HUDEP-2 (cell line): ENCODE results near the gene CRYBG1.
"Not testable (repeated sequence)": the region's sequence is repeated elsewhere in the genome, so short reads cannot be mapped to it uniquely, and the experiment has no call there.

Source experiments
- DNase-seq, 76 experiments: peaks; one replicate each; lab custom pipeline; 2025; ENCODE audit not compliant: unreplicated experiment in 76 of 76; lab: John Stamatoyannopoulos, UW

Gene CRYBG1

DNA sequence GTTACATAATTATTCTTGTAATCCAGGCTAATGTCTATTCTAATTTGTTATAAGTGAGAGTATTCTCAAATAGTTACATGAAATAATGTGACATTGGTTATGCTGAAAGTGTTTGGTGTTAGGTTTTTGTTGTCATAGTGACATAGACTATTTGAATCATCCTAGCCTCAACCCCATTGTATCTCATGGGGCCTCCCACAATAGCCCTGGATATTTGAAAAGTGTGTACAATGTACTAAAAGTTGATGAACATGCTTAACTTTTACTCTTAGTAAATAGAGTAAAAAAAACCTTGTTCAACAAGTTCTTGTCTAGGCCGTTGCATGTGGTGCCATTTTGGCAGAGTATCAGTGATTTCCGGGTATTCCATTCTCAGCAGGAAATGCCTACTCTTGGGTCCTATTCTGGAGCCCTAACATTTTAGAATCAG is 185.8 kb downstream of the CRYBG1 start:
- no peak for DNase-seq

DNA sequence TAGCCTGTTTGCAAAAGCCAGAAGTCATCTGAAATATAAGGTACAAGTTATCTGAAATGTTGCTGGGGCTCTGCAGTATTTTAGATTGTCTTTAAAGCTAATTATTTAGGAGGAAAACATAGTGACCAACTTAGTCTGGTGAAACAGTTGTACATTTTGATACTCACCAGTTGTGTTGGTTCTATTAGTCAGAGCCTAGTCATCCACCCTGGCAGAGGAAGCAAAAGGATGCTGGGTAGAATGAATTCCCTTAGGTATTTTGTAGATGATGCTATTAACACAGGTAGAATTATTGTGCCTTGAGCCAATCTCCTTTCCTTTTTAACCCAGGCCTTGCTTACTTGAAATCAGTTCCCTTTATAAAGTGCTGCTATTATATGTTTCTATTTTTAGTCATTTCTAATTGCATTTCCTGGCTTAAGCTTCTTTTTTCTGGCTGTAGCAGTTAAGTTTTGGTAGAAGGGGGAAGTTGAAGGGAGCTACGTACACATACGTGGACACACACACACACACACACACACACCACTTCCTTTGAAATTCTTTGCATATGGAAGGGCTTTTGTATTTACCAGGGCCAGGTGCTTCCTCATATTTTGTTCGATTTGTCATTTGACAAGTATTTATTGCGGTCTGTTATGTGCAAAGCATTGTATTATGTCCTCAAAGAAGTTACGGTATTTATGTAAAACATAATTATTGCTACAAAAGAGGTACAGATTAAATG is 186.3 kb downstream of the CRYBG1 start:
- no peak for DNase-seq

DNA sequence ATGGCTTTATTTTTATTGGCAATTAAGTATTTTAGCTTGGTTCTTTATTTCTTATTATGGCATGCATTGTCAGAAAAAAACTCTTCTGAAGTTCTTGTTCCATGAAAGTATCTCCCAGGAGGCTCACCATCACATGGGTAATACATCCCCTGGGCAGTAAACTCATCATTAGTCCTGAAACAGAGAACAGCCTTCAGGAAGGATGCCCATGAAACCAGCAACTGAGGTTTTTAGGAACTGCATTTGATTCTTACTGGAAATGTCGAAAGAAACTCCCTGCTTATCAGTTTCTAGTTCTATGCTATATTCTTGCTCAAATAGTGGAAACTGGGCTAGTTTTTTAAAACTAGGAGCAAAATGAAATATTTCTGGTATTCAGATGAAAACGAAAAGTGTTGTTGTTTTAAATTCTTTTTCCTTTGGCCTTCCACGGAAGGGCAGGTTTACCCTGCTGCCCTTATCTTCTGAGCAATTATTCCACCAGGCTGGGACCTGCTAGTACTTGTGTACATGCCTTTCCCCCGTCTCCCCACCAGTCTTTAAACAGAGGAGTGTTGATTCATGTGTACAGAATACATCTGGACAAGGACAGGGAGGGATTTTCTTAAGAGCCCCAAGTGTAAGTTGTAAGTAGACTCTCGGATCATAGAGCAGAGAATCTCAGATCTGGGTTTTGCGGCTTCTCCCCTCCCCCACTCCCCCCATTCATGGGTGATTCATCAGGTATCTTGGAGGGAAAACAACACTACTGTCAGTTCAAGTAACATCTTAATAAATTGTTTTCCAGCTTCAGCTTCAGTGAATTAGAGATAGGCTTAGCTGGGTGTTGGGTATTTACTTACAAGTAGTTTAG is 187.3 kb downstream of the CRYBG1 start:
- DNase-seq: no peak

DNA sequence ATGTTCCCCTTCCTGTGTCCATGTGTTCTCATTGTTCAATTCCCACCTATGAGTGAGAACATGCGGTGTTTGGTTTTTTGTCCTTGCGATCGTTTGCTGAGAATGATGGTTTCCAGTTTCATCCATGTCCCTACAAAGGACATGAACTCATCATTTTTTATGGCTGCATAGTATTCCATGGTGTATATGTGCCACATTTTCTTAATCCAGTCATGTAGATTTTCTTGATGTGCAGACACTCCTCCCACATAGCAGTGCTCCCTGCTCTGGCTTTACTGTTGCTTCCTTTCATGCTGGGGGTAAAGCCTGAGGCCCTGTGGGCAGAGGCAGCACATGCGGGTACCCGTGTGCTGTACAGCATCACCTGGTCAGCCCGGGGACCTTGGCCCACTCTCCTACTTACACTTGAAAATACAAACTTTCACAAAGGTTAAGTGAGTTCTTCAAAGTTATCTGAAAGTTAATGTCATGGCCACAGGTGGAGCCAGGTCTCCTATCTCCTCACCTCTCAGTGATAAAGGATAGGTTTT is 188.5 kb downstream of the CRYBG1 start:
- DNase-seq: not testable (repeated sequence)

DNA sequence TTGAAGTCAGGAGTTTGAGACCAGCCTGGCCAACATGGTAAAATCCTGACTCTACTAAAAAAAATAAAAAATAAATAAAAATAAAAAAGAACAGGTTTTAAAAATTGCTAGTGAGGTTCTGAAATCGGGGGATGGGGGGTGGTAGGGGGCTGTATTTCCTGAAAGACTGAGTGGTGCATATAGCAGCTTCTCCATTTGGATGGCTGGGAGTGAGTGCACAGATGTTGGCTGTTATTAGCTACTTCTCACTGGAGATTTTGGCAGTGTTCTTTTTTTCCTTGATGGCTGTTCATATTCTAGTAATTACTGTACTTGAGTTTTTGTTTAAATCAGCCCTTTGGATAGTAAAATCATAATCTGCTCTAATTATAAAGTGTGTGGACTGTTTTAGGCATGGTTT is 189.0 kb downstream of the CRYBG1 start:
- no peak for DNase-seq

DNA sequence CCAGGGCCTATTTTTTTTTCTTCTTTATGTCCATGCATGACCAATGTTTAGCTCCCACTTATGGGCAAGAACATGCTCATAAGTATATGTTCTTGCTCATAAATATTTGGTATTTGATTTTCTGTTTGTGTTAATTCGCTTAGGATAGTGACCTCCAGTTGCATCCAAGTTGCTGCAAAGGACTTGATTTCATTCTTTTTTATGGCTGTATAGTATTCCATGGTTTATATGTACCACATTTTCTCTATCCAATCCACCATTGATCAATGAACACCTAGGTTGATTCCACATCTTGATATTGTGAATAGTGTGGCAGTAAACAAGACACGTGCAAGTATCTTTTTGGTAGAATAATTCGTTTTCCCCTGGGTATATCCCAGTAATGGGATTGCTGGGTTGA is 190.6 kb downstream of the CRYBG1 start:
- no peak for DNase-seq

DNA sequence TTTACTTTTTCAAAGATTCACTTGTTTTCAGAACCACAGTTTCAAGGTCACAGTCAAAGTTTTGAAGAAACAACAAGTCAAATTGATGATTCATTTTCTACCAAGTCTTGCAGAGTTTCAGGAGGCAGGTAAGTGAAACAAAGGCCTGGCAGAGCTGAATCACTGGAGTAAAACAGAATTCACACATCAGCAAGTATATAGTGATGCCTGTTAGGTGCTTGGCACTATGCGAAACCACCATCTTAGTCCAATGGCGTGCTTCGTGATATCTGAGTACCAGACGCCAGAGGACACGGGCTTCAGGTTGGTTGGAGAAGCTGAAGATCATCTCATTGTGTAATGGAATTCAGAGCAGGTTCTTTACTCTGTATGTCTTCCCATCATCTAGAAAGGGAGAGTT is 192.9 kb downstream of the CRYBG1 start:
- DNase-seq: no peak

DNA sequence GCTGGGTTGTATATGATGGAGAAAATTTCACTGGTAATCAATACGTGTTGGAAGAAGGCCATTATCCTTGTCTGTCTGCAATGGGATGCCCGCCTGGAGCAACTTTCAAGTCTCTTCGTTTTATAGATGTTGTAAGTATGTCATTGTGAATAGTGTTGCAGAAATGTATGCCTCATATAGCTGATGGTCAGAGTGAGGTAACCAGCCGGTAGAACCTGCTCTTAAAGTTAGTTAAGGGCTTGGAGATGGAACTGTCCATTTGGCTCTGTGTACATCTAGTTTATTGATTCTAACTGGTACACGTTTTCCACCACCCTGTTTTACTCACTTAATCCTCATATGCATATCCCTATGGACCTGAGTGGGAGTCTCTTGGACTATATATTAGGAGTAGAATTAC is 195.2 kb downstream of the CRYBG1 start:
- no peak for DNase-seq

DNA sequence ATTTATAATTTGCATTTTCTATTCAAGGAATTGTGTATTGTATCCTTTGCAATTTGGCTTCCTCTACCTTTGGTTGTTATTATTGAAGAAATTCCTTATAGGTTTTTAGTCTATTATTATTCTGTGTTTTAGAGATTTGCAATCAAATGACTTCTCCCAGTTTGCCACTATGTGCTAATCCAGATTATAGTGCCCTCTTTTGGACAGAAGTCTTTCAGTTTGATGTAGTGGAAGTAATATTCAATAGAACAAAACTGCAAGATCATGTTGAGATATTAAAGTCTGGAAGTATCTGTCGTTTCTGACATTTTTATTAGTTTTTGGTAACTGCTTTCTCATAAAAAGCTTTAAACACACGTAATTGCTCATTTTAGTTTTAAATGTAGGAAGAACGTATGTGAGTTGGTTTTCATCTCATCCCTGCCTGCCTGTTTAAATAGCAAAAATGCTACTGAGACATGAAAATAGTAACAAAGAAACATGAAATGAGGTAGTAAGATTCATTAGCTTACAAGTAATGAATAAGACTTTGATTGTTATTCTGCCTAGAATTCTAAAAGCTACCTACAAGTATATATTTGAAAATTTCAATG is 195.9 kb downstream of the CRYBG1 start:
- DNase-seq: peak in 13 of 76 experiments; percentile 10 to 46 (median 29)

DNA sequence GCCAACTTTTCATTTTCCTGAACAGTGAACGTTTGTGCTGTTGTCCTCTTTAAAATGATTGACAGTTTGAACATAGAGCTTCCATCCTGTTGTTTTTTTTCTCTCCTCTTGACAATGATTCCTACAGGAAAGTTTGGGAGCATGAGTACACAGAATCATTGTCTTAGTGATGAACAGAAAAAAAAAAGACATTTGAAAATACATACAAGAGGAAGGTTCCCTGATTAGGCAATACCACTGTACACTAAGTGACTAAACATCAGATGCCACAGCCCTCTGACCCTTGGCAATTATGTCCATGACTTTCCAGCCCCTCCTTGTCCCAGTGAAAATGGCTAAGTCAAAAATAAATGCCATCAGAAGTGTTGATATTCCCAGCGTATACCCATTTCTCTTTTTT is 197.3 kb downstream of the CRYBG1 start:
- no peak for DNase-seq

DNA sequence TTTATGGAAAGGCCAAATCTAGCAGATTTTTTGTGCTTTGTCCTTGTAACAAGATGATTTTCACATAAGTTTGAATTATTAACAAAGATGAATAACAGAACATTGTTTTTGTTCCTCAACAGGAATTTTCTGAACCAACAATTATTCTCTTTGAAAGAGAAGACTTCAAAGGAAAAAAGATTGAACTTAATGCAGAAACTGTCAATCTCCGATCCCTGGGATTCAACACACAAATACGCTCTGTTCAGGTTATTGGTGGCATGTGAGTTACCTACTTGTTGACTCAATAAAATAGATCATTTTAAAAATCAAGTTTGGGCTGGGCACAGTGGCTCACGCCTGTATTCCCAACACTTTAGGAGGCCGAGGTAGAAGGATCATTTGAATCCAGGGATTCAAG is 197.8 kb downstream of the CRYBG1 start:
- DNase-seq: no peak

DNA sequence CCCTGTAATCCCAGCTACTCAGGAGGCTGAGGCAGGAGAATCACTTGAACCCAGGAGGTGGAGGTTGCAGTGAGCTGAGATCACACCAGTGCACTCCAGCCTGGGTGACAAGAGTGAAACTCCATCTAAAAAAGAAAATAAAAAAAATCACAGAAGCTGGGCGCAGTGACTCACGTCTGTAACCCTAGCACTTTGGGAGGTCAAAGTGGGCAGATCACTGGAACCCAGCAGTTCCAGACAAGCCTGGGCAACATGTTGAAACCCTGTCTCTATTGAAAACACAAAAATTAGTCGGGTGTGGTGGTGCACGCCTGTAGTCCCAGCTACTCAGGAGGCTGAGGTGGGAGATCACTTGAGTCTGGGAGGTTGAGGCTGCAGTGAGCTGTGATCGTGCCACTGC is 199.1 kb downstream of the CRYBG1 start:
- not testable (repeated sequence) for DNase-seq

DNA sequence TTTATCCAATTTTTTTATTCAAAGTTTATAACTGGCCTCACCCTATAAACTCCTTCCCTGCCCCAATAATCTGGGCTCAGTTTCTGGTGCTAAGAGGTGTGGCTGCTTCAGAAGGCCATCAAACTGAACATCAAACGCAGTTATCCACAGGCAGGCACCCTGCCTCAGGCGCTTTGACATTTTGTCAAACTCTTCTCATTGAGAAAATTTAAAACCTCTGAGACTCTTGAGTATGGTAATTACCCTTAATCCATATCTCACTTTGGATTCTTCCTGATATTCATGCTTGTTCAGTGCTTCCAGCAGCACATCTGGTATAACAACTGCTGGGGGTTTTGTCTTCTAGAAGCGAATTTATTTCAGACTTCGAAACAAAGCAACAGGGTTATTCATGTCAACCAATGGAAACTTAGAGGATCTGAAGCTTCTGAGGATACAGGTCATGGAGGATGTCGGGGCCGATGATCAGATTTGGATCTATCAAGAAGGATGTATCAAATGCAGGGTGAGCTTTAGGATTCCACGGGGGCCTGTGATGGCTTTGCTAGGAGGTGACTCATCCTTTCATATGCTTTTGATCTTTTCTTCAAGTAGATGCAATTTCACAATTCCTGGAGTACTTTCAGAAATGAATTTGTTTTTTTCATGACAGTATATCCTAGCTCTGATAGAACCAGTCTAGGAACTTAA is 200.6 kb downstream of the CRYBG1 start:
- DNase-seq: no peak

DNA sequence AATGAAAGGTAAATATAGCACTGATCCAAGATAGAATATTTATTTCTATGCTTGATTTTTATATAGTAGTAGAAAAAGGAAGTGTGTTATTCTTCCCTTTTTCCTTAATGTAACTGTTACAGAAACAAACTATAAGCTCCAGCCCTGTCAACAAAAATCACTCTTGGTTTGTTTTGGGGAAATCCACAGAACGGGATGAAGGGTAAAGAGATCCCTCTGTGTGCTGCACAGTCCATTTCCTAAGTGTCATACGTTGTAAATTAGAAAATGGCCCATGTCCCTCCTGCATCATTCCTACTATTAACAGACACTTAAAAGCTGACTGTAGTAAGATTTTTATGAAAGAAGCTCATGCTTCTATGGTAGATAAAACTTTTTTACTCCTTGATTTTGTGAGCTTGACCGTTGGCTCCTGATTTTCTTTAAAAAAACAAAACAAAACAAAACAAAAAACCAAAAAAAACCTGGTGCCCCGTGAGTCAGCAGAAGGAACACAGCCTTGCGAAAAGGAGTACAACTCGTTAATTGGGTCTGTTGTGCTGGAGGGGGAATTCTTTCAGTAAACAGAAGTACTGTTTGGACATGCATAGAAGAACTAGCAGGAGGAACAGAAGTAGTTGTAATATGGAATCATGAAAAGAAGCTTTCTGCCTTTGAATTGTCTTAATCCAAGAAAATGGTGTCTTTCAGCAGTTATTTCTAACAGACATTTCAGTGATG is 201.3 kb downstream of the CRYBG1 start:
- DNase-seq: no peak

DNA sequence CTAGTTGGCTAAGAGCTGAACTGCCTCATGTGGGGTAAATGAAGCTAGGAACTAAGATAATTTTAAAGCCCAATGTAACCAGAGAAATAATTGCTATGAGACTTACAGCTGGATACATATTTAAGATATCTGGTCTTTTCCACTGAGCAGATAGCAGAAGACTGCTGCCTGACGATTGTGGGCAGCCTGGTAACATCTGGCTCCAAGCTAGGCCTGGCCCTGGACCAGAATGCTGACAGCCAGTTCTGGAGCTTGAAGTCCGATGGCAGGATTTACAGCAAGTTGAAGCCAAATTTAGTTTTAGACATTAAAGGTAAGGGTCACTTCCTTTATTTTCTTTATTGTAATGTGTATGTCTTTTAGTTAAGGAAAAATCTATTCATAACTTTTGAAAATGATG is 203.1 kb downstream of the CRYBG1 start:
- no peak for DNase-seq

DNA sequence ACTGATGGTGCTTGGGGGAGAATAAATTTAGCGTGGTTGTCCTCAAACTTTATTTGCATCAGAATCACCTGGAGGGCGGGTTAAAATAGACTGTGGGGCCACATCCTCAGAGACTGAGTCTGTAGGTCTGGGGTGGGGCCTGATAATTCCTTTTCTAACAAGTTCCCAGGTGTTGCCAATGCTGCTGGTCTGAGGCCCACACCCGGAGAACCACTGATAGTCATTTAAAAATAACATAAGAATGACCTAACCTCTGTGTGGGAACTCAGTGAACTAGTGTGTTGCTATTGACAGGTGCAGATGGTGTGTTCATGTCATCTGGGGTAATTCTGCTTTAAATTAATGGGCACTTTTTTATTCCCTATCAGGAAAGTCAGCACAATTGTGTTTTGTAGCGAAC is 204.0 kb downstream of the CRYBG1 start:
- DNase-seq: no peak

DNA sequence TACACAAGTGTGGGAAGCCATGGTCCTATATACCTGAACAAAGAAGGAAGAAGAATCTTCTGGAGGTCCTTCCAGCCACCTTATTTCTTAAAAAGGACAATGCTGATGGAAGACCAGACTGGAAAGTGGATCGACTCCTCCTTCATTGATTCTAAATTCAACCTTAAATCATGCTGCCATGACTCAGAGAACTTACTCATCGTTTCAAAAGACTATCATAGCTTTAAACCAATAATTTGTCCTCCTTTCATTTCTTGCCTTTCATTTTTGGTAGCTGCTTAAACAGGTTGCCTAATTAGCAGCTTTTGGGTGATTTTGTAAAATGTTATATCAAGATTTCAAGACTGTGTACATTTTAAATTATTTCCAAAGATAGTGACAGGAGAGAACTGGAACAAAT is 208.0 kb downstream of the CRYBG1 start:
- DNase-seq: no peak

DNA sequence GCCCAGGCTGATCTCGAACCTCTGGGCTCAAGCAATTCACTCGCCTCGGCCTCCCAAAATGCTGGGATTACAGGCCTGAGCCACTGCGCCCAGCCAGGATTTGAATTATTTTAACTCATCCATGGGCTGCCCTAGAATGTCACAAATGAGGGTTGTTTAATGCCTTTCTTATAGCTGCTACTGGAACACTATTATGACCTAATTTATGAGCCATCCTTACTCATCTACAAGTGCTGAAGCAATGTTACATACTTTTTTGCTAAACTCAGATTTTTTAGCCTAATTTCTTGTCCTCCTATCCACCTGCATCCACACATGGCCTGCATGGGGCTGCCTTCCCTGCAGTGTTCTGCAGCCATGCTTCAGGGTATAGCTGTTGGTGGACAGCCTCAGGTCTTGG is 208.9 kb downstream of the CRYBG1 start:
- DNase-seq: no peak

DNA sequence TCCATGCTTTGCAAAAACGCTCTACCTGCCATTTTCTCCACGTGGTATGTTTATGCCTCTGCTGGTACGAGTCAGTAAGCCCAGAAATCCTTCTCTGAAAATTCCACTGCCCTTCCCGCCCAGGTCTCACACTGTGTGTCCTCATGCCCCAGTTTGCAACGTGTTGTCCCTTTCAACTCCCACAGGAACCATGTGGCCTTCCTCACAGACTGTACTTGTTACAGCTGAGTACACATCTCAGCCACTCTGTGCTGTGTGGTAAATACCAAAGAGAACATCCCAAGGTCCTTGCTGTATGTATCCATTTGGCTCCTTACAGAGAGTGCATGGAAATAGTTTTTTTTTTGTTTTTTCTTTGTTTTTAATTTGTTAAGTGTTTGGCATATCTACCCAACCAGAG is 211.9 kb downstream of the CRYBG1 start:
- no peak for DNase-seq

DNA sequence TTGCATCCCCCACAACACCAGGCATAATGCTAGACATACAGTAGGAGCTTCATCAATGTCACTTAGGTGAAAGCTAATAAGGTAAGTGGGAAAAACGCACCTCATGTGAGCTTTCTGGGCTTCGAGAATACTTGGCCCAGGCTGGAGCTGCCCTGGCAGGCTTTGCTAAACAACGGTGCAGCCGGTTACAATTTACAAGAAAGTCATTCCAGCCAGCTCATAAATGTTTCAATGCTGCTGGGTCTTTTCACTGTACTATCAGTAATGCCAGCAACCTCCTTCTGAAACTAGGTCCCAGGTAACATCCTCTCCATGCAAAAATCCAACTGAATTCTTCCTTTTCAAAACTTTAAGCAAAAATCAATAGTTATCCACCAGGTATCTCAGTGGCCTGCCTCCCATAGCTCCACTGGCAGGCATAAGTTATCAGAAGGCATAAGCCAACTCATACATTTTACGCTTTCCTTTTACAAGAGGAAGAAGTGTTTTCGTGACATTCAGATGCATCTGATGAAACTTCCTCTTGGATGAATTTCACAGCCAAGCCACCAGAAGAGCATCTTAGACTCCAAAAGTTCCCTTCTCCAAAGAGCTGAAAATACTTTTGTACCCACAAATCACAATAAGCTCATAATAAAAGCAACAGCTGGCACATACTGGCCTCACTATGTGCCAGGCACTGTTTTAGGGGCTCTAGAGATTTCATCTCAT is 212.5 kb downstream of the CRYBG1 start:
- no peak for DNase-seq
